Astrocyte (in vitro differentiated cells and primary cell): Measurements from ENCODE around the gene GJD4. TPM values are rescaled to one million over a fixed set of nuclear protein-coding genes. Genes with fewer than 3 reads are reported as not detected.
A peak's percentile ranks its signal among the peaks of the same experiment; 100 is the strongest.

Source experiments
- DNase-seq: peaks from one replicate; pipeline ENCODE4 v3.0.0-alpha.2; 2010; ENCODE audit warnings: low read depth
- FAIRE-seq: peaks from 2 replicates; lab custom pipeline; 2011; peaks lifted over from hg19 to GRCh38; lab: Jason Lieb, UNC
- H2AFZ ChIP-seq: 2 replicates; pipeline ENCODE4 v1.6.0; 2012; ENCODE audit warnings: low read depth, low read length, inconsistent platforms
- H3K27ac ChIP-seq: 2 replicates; pipeline ENCODE4 v1.5.1; 2011; ENCODE audit warnings: low read depth, low read length, inconsistent platforms
- H3K27me3 ChIP-seq: 2 replicates; pipeline ENCODE4 v1.6.0; 2011; ENCODE audit warnings: low read length, inconsistent platforms; ENCODE audit not compliant: insufficient read depth
- H3K36me3 ChIP-seq: 2 replicates; pipeline ENCODE4 v1.5.1; 2011; ENCODE audit warnings: low read length, inconsistent platforms; ENCODE audit not compliant: insufficient read depth
- H3K4me1 ChIP-seq: 2 replicates; pipeline ENCODE4 v1.5.1; 2011; ENCODE audit warnings: low read length, inconsistent platforms; ENCODE audit not compliant: insufficient read depth
- H3K4me2 ChIP-seq: 2 replicates; pipeline ENCODE4 v1.6.0; 2012; ENCODE audit warnings: low read length, inconsistent platforms
- H3K4me3 ChIP-seq: 2 replicates; pipeline ENCODE4 v1.5.1; 2011; ENCODE audit warnings: low read depth, mild to moderate bottlenecking, low read length, inconsistent platforms; ENCODE audit not compliant: insufficient read depth
- H3K79me2 ChIP-seq: 2 replicates; pipeline ENCODE4 v1.6.0; 2012; ENCODE audit warnings: mild to moderate bottlenecking, low read length, inconsistent platforms; ENCODE audit not compliant: insufficient read depth
- H3K9ac ChIP-seq: 2 replicates; pipeline ENCODE4 v1.6.0; 2012; ENCODE audit warnings: mild to moderate bottlenecking, low read length, inconsistent platforms
- H3K9me3 ChIP-seq: 2 replicates; pipeline ENCODE4 v1.5.1; 2012; ENCODE audit warnings: low read depth, mild to moderate bottlenecking, low read length, inconsistent platforms; ENCODE audit not compliant: insufficient read depth
- H4K20me1 ChIP-seq: 2 replicates; pipeline ENCODE4 v1.6.0; 2012; ENCODE audit warnings: low read length, inconsistent platforms; ENCODE audit not compliant: insufficient read depth
- H3K27ac Mint-ChIP-seq: one replicate; pipeline ENCODE4 v1.8.0; 2021; ENCODE audit warnings: mild to moderate bottlenecking, mixed read lengths; ENCODE audit not compliant: unreplicated experiment
- H3K27me3 Mint-ChIP-seq: one replicate; pipeline ENCODE4 v1.8.0; 2021; ENCODE audit warnings: low read depth, mixed read lengths; ENCODE audit not compliant: unreplicated experiment
- H3K36me3 Mint-ChIP-seq: one replicate; pipeline ENCODE4 v1.8.0; 2021; ENCODE audit warnings: low read depth, mixed read lengths; ENCODE audit not compliant: unreplicated experiment
- H3K4me1 Mint-ChIP-seq: one replicate; pipeline ENCODE4 v1.8.0; 2021; ENCODE audit warnings: low read depth, mixed read lengths; ENCODE audit not compliant: unreplicated experiment
- H3K4me3 Mint-ChIP-seq: one replicate; pipeline ENCODE4 v1.8.0; 2021; ENCODE audit warnings: mild to moderate bottlenecking, moderate library complexity, mixed read lengths; ENCODE audit not compliant: unreplicated experiment
- H3K9me3 Mint-ChIP-seq: one replicate; pipeline ENCODE4 v1.8.0; 2021; ENCODE audit warnings: mild to moderate bottlenecking, mixed read lengths; ENCODE audit not compliant: unreplicated experiment
- EZH2 ChIP-seq: IDR thresholded peaks from 2 replicates; pipeline ENCODE4 v1.6.1; 2012; ENCODE audit warnings: mild to moderate bottlenecking, low read length, inconsistent platforms; ENCODE audit not compliant: insufficient read depth
- total RNA-seq: library from RNA; stranded (reverse); gene quantifications from 2 replicates; pipeline ENCODE4 v1.2.1, GENCODE V29; 2021
- TF ChIP-seq, protein P1 (sequence below): IDR thresholded peaks from 2 replicates; pipeline ENCODE4 v1.5.1; 2011; ENCODE audit warnings: low read depth, mild to moderate bottlenecking, inconsistent platforms, low read length, moderate library complexity; ENCODE audit not compliant: insufficient read depth

The GJD4 gene
- total RNA-seq, 1 donor from 2014 or later = not detected

- H3K27me3 ChIP-seq = no peaks in the 10 kb centered on the region
- no peaks in the 10 kb centered on the region for H3K9me3 ChIP-seq
- peaks cover 30% of the 10 kb centered on the region for H3K79me2 ChIP-seq
- no peak for TF ChIP-seq EZH2
- TF ChIP-seq, protein P1, sequence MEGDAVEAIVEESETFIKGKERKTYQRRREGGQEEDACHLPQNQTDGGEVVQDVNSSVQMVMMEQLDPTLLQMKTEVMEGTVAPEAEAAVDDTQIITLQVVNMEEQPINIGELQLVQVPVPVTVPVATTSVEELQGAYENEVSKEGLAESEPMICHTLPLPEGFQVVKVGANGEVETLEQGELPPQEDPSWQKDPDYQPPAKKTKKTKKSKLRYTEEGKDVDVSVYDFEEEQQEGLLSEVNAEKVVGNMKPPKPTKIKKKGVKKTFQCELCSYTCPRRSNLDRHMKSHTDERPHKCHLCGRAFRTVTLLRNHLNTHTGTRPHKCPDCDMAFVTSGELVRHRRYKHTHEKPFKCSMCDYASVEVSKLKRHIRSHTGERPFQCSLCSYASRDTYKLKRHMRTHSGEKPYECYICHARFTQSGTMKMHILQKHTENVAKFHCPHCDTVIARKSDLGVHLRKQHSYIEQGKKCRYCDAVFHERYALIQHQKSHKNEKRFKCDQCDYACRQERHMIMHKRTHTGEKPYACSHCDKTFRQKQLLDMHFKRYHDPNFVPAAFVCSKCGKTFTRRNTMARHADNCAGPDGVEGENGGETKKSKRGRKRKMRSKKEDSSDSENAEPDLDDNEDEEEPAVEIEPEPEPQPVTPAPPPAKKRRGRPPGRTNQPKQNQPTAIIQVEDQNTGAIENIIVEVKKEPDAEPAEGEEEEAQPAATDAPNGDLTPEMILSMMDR = no peak
- H3K4me3 Mint-ChIP-seq = peak overlapping the region; percentile 87
- H3K27me3 Mint-ChIP-seq = no peaks in the 10 kb centered on the region
- peak overlapping the region; percentile 64 for H3K9ac ChIP-seq
- peaks cover 3% of the 10 kb centered on the region for H3K36me3 Mint-ChIP-seq
- H3K27ac ChIP-seq = no peak overlapping the region
- peaks cover 21% of the 10 kb centered on the region for H3K4me1 Mint-ChIP-seq
- H2AFZ ChIP-seq = peak overlapping the region; percentile 81
- no peak for FAIRE-seq
- peaks cover 19% of the 10 kb centered on the region for H3K4me1 ChIP-seq
- no peak for DNase-seq
- H3K4me3 ChIP-seq = peak overlapping the region; percentile 68
- H4K20me1 ChIP-seq = peaks cover 12% of the 10 kb centered on the region
- peak overlapping the region; percentile 34 for H3K27ac Mint-ChIP-seq
- no peaks in the 10 kb centered on the region for H3K9me3 Mint-ChIP-seq
- H3K4me2 ChIP-seq = peak overlapping the region; percentile 92
- H3K36me3 ChIP-seq = no peaks in the 10 kb centered on the region
Observed at GRCh38 chr10:35639021-35639727, 34.0 kb downstream of the GJD4 start.

DNA sequence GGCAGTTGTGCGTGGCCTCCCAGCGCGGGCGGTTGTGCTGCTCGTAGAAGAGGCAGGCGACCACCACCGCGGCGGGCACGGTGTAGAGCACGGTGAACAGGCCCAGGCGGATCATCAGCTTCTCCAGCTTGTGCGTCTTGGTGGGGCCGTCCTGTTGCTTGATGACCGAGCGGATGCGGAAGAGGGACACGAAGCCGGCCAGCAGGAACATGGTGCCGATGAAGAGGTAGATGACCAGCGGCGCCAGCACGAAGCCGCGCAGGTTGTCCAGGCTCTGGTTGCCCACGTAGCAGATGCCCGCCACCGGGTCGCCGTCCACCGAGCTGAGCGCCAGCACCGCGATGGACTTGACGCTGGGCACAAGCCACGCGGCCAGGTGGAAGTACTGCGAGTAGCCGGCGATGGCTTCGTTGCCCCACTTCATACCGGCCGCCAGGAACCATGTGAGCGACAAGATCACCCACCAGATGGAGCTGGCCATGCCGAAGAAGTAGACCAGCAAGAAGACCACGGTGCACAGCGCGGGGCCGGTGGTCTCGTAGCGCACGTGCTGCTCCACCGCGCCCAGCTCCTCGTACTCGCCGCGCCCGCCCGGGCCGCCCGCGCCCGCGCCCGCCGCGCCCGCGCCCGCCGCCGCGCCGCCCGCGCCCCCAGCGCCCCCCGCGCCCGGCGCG lies 34.7 kb downstream of the GJD4 start:
- Histone ChIP-seq H4K20me1 (peaks cover 12% of the 10 kb centered on the region), H3K4me2 (peak overlapping the region; percentile 92), H3K4me1 (peaks cover 19% of the 10 kb centered on the region), H3K27me3 (no peaks in the 10 kb centered on the region), H3K27ac (peak overlapping the region; percentile 34), H3K9ac (peak overlapping the region; percentile 76), H3K79me2 (peaks cover 30% of the 10 kb centered on the region), H3K4me3 (peak overlapping the region; percentile 69), H3K9me3 (no peaks in the 10 kb centered on the region), H2AFZ (peak overlapping the region; percentile 81), H3K36me3 (no peaks in the 10 kb centered on the region)
- H3K4me1 Mint-ChIP-seq = peaks cover 25% of the 10 kb centered on the region
- H3K27me3 Mint-ChIP-seq = no peaks in the 10 kb centered on the region
- peak; percentile 29 for DNase-seq
- H3K9me3 Mint-ChIP-seq = no peaks in the 10 kb centered on the region
- peak overlapping the region; percentile 66 for H3K27ac Mint-ChIP-seq
- peaks cover 3% of the 10 kb centered on the region for H3K36me3 Mint-ChIP-seq
- TF ChIP-seq, protein P1 = no peak
- TF ChIP-seq EZH2 = no peak
- FAIRE-seq = no peak
- H3K4me3 Mint-ChIP-seq = peak overlapping the region; percentile 92
